Loucy (cell line): Measurements from ENCODE around the gene JAG1.

Source experiments
- CTCF ChIP-seq: fragments of 200-600 bp; sonication (generic); conservative IDR thresholded peaks from 2 replicates; pipeline ENCODE4 v1.5.1; 2014; ENCODE audit warnings: mild to moderate bottlenecking, antibody characterized with exemption, low read length
- EZH2phosphoT487 ChIP-seq: fragments of 200-600 bp; IDR thresholded peaks from 2 replicates; pipeline ENCODE4 v1.6.1; 2018; ENCODE audit warnings: antibody characterized with exemption, mild to moderate bottlenecking, moderate library complexity, borderline replicate concordance

- TF ChIP-seq CTCF = no peak
- no peak for TF ChIP-seq EZH2phosphoT487
Observed at GRCh38 chr20:10648651-10649050, 25.1 kb downstream of the JAG1 start.
